Mesothelial cell of epicardium (in vitro differentiated cells): Measurements from ENCODE around the gene P2RY14. TPM values are rescaled to one million over a fixed set of nuclear protein-coding genes. Genes with fewer than 3 reads are reported as not detected.
"Not testable (repeated sequence)": the region's sequence is repeated elsewhere in the genome, so short reads cannot be mapped to it uniquely, and the experiment has no call there.

ENCODE experiments used
- DNase-seq, 2 experiments: peaks; one replicate each; pipeline ENCODE4 v3.0.0; 2021; ENCODE audit warnings: low spot score in 2 of 2; ENCODE audit not compliant: unreplicated experiment in 2 of 2
- H3K27ac Mint-ChIP-seq: 2 replicates; pipeline ENCODE4 v1.8.0; 2021; ENCODE audit warnings: mixed read lengths
- H3K27me3 Mint-ChIP-seq: 2 replicates; pipeline ENCODE4 v1.8.0; 2021; ENCODE audit warnings: low read depth, mixed read lengths
- H3K36me3 Mint-ChIP-seq: 2 replicates; pipeline ENCODE4 v1.8.0; 2021; ENCODE audit warnings: mixed read lengths
- H3K4me1 Mint-ChIP-seq: 2 replicates; pipeline ENCODE4 v1.8.0; 2021; ENCODE audit warnings: mixed read lengths
- H3K4me3 Mint-ChIP-seq: 2 replicates; pipeline ENCODE4 v1.8.0; 2021; ENCODE audit warnings: mild to moderate bottlenecking, moderate library complexity, mixed read lengths
- H3K9me3 Mint-ChIP-seq: 2 replicates; pipeline ENCODE4 v1.8.0; 2021; ENCODE audit warnings: mixed read lengths
- CTCF ChIP-seq: fragments of 200-600 bp; sonication (generic); IDR thresholded peaks from one replicate; pipeline ENCODE4 v1.5.0; 2021; ENCODE audit warnings: antibody characterized with exemption; ENCODE audit not compliant: unreplicated experiment
- total RNA-seq: library from RNA; stranded (reverse); gene quantifications from 3 replicates; pipeline ENCODE4 v1.2.1, GENCODE V29; 2021

The P2RY14 gene
- total RNA-seq, 1 donor from 2014 or later: not detected

GRCh38 chr3:151236736-151237135 is 41.6 kb downstream of the P2RY14 start:
- no peak for TF ChIP-seq CTCF

GRCh38 chr3:151236316-151236715 is 42.0 kb downstream of the P2RY14 start:
- H3K27me3 Mint-ChIP-seq: no peaks in the 10 kb centered on the region
- no peak overlapping the region for H3K27ac Mint-ChIP-seq
- H3K9me3 Mint-ChIP-seq: no peaks in the 10 kb centered on the region
- no peak for DNase-seq
- no peak for TF ChIP-seq CTCF
- no peak overlapping the region for H3K4me3 Mint-ChIP-seq
- peaks cover 4% of the 10 kb centered on the region for H3K36me3 Mint-ChIP-seq
- H3K4me1 Mint-ChIP-seq: peaks cover 3% of the 10 kb centered on the region

More at GRCh38 chr3:151236736-151237135, 41.6 kb downstream of the P2RY14 start:
- Mint-ChIP-seq H3K36me3 (peaks cover 8% of the 10 kb centered on the region), H3K4me3 (no peak overlapping the region), H3K27me3 (no peaks in the 10 kb centered on the region), H3K9me3 (no peaks in the 10 kb centered on the region), H3K4me1 (peaks cover 3% of the 10 kb centered on the region), H3K27ac (no peak overlapping the region)
- no peak for DNase-seq

GRCh38 chr3:151234825-151235224 is 43.5 kb downstream of the P2RY14 start:
- Mint-ChIP-seq H3K27me3 (no peaks in the 10 kb centered on the region), H3K36me3 (peaks cover 2% of the 10 kb centered on the region), H3K27ac (no peak overlapping the region), H3K9me3 (no peaks in the 10 kb centered on the region), H3K4me1 (peaks cover 5% of the 10 kb centered on the region), H3K4me3 (no peak overlapping the region)
- no peak for TF ChIP-seq CTCF
- no peak for DNase-seq

GRCh38 chr3:151232991-151233390 is 45.4 kb downstream of the P2RY14 start:
- Mint-ChIP-seq H3K27ac (no peak overlapping the region), H3K36me3 (peaks cover 2% of the 10 kb centered on the region), H3K9me3 (no peaks in the 10 kb centered on the region), H3K4me3 (no peak overlapping the region), H3K4me1 (peaks cover 13% of the 10 kb centered on the region), H3K27me3 (no peaks in the 10 kb centered on the region)
- no peak for TF ChIP-seq CTCF
- DNase-seq: no peak

GRCh38 chr3:151232403-151232802 is 45.9 kb downstream of the P2RY14 start:
- not testable (repeated sequence) for H3K36me3 Mint-ChIP-seq, H3K9me3 Mint-ChIP-seq, DNase-seq, H3K27me3 Mint-ChIP-seq, H3K4me3 Mint-ChIP-seq, H3K27ac Mint-ChIP-seq
- peaks cover 18% of the 10 kb centered on the region for H3K4me1 Mint-ChIP-seq

GRCh38 chr3:151230646-151231045 is 47.7 kb downstream of the P2RY14 start:
- no peak for DNase-seq
- H3K36me3 Mint-ChIP-seq: peaks cover 2% of the 10 kb centered on the region
- no peaks in the 10 kb centered on the region for H3K9me3 Mint-ChIP-seq
- H3K27me3 Mint-ChIP-seq: no peaks in the 10 kb centered on the region
- H3K4me1 Mint-ChIP-seq: peaks cover 32% of the 10 kb centered on the region
- TF ChIP-seq CTCF: no peak
- H3K4me3 Mint-ChIP-seq: no peak overlapping the region
- H3K27ac Mint-ChIP-seq: no peak overlapping the region
